GOT3 (cell line): ENCODE data around the gene TMEM179.

Experiments used
- DNase-seq: peaks from one replicate; lab custom pipeline; 2025; ENCODE audit warnings: mixed read lengths; lab: John Stamatoyannopoulos, UW

TMEM179 gene

DNA sequence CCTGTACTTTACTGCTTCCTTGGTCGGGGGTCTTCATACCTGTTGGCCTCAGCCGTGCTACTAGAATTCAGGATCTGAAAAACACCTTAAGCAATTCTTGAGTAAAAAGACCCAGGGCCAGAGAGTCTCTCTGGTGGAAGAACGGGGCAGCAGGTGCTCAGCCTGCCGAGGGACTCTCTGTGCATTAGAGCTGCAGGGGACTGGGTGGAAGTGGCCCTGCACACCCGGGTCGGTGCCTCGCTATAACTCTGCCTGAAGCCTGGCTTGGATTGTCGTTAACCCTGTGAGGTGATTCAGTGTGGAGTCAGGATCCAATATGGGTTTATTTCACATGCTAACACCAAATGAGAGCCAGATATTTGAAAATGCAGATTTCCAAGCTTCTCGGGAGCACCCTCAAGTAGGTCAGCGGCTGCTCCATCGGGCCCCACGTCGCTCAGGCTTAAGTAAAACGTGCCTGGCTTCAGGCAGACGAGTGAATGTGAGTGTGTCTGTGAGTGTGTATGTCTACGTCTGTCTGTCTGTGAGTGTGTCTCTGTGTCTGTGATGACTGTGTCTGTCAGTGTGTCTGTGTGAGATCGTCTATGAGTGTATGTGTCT is 60.1 kb downstream of the TMEM179 start:
- no peak for DNase-seq

DNA sequence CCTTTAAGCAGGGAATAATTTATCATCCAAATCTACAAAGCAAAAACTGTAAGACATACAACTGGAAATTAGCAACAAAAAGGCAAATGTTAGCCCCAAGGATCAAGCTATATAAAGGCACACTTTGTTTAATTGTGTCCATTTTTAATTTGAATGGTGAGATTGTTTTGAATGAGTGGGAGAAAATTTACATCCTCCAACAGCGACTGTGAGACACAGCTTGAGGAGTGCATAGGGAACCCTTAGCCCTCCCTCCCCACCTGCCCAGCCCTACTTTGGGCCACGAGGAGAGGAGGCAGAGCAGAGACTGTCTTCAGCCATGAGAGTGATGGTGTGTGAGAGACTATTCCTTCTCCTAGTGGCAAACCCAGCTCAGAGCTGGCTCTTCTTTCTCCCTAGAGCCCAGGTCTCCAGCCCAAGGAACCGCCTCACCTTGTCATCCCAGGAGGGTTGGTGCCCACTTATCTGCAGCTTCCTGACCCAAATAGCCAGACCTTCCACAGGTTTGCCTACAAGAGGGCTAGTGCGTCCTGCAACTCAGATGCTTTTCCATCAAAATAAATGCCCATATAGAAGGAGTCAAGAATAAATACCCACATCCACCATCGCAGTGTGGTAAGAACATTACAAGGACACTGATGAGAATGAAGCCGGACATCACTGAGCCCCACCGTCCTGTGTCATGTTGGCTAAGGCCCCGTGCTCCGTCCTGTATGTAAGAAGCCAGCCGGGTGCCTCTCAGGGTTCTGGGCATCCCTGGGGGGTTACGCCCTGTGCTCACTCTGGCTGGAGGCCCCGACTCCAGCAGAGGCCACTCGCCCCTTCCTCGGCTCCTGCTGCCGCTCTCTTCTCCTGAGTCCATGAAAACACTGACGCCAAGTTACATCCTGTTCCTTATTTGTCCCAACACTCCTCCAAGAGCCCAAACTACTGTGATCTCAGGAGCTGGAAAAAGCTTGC is 61.4 kb downstream of the TMEM179 start:
- DNase-seq = no peak

DNA sequence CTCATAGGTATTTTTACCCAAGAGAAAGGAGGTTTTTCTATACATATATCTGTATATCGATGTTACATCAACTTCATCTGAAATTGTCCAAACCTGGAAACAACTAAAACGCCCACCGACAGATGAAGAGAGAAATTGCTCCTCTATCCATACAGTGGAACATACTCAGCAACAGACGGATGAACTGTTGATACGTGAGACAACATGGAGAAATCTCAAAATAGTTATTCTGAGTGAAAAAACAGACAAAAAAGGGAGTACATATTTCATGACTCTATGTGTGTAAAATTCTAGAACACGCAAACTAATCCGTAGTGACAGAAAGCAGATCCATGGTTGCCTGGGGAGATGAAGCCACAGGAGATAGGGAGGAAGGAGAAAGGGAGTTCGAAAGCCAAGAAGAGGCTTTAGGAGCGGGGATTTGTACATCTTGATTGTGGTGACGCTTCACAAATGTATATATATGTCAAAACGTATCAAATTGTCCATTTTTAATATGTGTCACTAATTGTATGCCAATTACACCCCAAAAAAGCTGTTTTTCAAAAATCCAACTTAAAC is 62.6 kb downstream of the TMEM179 start:
- no peak for DNase-seq
